Adrenal gland (tissue), 12 donors: Measurements from ENCODE around the gene MOSPD2. TPM values are rescaled to one million over a fixed set of nuclear protein-coding genes. Genes with fewer than 3 reads are reported as not detected.

Experiments
- DNase-seq, 7 donors: peaks; one replicate each; pipeline ENCODE4 v3.0.0-alpha.2; 2019 to 2020
- H3K27ac ChIP-seq, 5 donors: fragments of 200-600 bp; sonication (generic) in 4 of 5; 1 replicate in 3 of 5; 2 replicates in 2 of 5; pipeline versions ENCODE4 v1.5.1 to v1.8.0; 2016 to 2020; ENCODE audit warnings: mild to moderate bottlenecking in 1 of 5
- H3K27me3 ChIP-seq: fragments of 200-600 bp; 2 replicates; pipeline ENCODE4 v1.8.0; 2021
- H3K36me3 ChIP-seq, 2 donors: fragments of 200-600 bp; replicated peaks in 1 of 2; 1 replicate in 1 of 2; 2 replicates in 1 of 2; pipeline versions ENCODE4 v1.5.1 to v1.8.0; 2018 to 2022
- H3K4me1 ChIP-seq, 2 donors: fragments of 200-600 bp; replicated peaks in 1 of 2; 1 replicate in 1 of 2; 2 replicates in 1 of 2; pipeline versions ENCODE4 v1.5.1 to v1.8.0; 2018 to 2021
- H3K4me3 ChIP-seq, 4 donors: fragments of 200-600 bp; sonication (generic) in 3 of 4; one replicate each; pipeline ENCODE4 v1.5.1; 2016 to 2018
- H3K9me3 ChIP-seq, 3 donors: fragments of 200-600 bp; sonication (generic) in 1 of 3; replicated peaks in 1 of 3; 1 replicate in 2 of 3; 2 replicates in 1 of 3; pipeline versions ENCODE4 v1.5.1 to v1.8.0; 2016 to 2021
- CTCF ChIP-seq, 6 experiments: fragments of 450-650 bp in 4 of 6; fragments of 200-600 bp in 2 of 6; sonication (generic) in 1 of 6; IDR thresholded peaks; 1 replicate in 5 of 6; 2 replicates in 1 of 6; pipeline versions ENCODE4 v1.5.1 to v1.8.0; 2016 to 2021; ENCODE audit warnings: antibody characterized with exemption in 6 of 6, mild to moderate bottlenecking in 2 of 6, moderate library complexity in 1 of 6
- POLR2A ChIP-seq, 2 donors: fragments of 450-650 bp; IDR thresholded peaks; one replicate each; pipeline ENCODE4 v1.6.1; 2017; ENCODE audit warnings: antibody characterized with exemption in 2 of 2, mild to moderate bottlenecking in 2 of 2, moderate library complexity in 1 of 2
- WGBS, 4 donors: extraction: QIAGEN DNeasy Blood & Tissue Kit in 2 of 4; methylation state at CpG; one replicate each; pipeline versions ENCODE4 v1.1.5 to v1.1.7; 2013 to 2017; 5-methylcytosine and 5-hydroxymethylcytosine counted together
- intact Hi-C, 2 donors: fragments of 100-400 bp; cut with DNase I; formaldehyde crosslinking; loops; one replicate each; pipeline versions ENCODE4 v1.14.1 to v1.15.0; 2022 to 2023
- polyA plus RNA-seq, 3 donors: library from polyadenylated mRNA; stranded (reverse); fragments of 200-250 nt in 2 of 3; fragments of 350-450 nt in 1 of 3; fragmentation: Illumina TruSeq in 1 of 3; extraction: RNeasy Lipid Tissue Mini Kit (QIAGEN cat#74804) in 1 of 3; gene quantifications; one replicate each; pipeline ENCODE4 v1.2.3, GENCODE V29; 2013 to 2014
- total RNA-seq, 9 donors: library from RNA; depleted of rRNA in 4 of 9; stranded (reverse); fragments of >200 nt in 4 of 9; fragments of 120-200 nt in 1 of 9; fragmentation: NEBNext Ultra II Directional in 1 of 9; extraction: Animal tissue kit (Norgen Biotek cat#: 25700) in 1 of 9; gene quantifications; one replicate each; pipeline versions ENCODE4 v1.1.0 to v1.2.4, GENCODE V29; 2013 to 2023
- donor health status: healthy with polysubstance abuse.
- donor health status: Bipolar disorder and iron deficiency.
- donor health status: DM: yes; HTN: yes; CAD: no.
- donor health status: DM: no; HTN: no; CAD: no.
- donor health status: DM: no; HTN: no; CAD: no.
- donor health status: DM: yes; HTN: yes; CAD: no.

MOSPD2 gene
- total and polyA plus RNA-seq, 12 donors = 2.8 to 29.0 (median 12.4) TPM

- Histone ChIP-seq H3K4me3 (no peak overlapping the region), H3K27me3 (no peaks in the 10 kb centered on the region), H3K36me3 (no peaks in the 10 kb centered on the region), H3K9me3 (no peaks in the 10 kb centered on the region), H3K27ac (no peak overlapping the region), H3K4me1 (no peaks in the 10 kb centered on the region)
- no peak for TF ChIP-seq CTCF (IDR thresholded peaks at IDR 0.05)
- no peak for TF ChIP-seq POLR2A (IDR thresholded peaks at IDR 0.05)
- 78 to 83% (median 81%) methylated on average over 4 of the region's 4 CpGs for WGBS, 4 donors
- no peak for DNase-seq
- intact Hi-C loops = no loop called here
Measured at GRCh38 chrX:14843666-14844065, 29.6 kb upstream of the MOSPD2 start.

DNA sequence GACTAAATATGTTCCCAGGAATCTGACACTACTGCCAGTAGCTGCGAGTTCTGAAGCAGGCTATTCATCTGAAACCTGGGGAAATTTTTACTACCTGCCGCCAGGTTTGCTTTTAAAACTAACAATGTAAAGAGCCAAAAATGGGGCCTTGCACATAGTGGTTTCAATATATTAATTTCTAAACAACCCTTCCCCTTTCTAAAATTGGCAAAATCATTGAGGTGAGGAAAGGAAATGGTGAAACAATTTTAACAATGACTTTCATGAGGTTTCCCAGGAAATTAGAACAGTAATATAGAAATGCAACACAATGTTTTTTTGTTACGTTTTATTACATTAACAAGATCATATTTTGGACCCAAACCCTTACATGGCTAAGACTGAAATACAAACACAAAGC lies 21.7 kb upstream of the MOSPD2 start:
- TF ChIP-seq CTCF (IDR thresholded peaks at IDR 0.05) = no peak
- no peak for TF ChIP-seq POLR2A (IDR thresholded peaks at IDR 0.05)
- 69 to 86% (median 77%) methylated on average over 3 of the region's 3 CpGs for WGBS, 4 donors
- H3K9me3 ChIP-seq = no peaks in the 10 kb centered on the region

DNA sequence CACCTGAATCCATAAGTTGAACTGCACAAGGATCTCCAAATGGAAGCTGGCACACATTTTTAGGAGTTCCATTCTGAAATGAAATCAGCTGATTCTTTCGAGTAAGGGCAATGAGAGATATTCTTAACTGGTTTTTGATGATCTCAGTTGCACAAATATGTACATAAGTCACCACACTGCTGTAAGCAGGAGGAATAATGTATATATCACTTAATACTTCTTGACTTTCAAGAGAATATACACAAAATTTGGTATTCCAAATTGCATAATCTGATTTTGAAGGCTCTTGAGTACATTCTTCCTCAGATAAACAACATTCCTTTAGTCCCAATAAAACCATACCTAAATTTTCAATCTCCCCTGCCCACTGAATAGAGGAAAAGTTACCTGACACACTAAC lies 8.6 kb upstream of the MOSPD2 start:
- Histone ChIP-seq H3K4me1 (no peaks in the 10 kb centered on the region), H3K9me3 (no peaks in the 10 kb centered on the region), H3K27ac (no peak overlapping the region), H3K36me3 (no peaks in the 10 kb centered on the region), H3K27me3 (peaks cover 1% of the 10 kb centered on the region), H3K4me3 (no peak overlapping the region)
- DNase-seq = no peak
- TF ChIP-seq POLR2A (IDR thresholded peaks at IDR 0.05) = no peak
- no peak for TF ChIP-seq CTCF (IDR thresholded peaks at IDR 0.05)
- WGBS, 4 donors = 67 to 95% (median 75%) methylated on average over 1 of the region's 1 CpG
- intact Hi-C loops = no loop called here

More for the DNA sequence above, 21.7 kb upstream of the MOSPD2 start:
- intact Hi-C loops = no loop called here
- Histone ChIP-seq H3K27me3 (no peaks in the 10 kb centered on the region), H3K36me3 (no peaks in the 10 kb centered on the region), H3K27ac (no peak overlapping the region), H3K4me3 (no peak overlapping the region), H3K4me1 (no peaks in the 10 kb centered on the region)
- no peak for DNase-seq

DNA sequence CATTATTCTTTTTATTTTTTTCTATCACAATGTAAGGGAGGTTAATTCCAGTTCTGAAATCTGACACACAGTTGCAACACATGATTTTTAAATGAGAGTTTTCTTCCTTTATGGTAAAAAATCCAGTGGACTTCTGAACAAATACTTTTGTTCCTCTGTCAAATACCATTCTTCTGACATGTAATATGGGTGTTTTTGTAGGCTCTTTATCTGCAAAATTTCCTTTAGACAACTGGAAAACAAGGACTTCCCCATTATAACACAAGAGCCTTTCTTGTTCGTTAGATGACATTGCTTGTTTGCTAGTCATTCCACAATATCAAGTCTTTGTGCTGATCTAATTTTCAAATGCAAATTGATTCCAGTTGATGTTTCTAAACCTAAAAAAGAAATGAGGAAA lies 8.0 kb upstream of the MOSPD2 start:
- no peak for DNase-seq
- H3K4me3 ChIP-seq = no peak overlapping the region
- H3K9me3 ChIP-seq = no peaks in the 10 kb centered on the region
- no peaks in the 10 kb centered on the region for H3K36me3 ChIP-seq
- H3K4me1 ChIP-seq = no peaks in the 10 kb centered on the region
- TF ChIP-seq CTCF (IDR thresholded peaks at IDR 0.05) = no peak
- TF ChIP-seq POLR2A (IDR thresholded peaks at IDR 0.05) = no peak
- H3K27me3 ChIP-seq = no peaks in the 10 kb centered on the region
- intact Hi-C loops = no loop called here
- WGBS, 4 donors = 78 to 91% (median 85%) methylated on average over 1 of the region's 1 CpG
- H3K27ac ChIP-seq = no peak overlapping the region
